Measurements from ENCODE around the gene MYO10. TPM values are rescaled to one million over a fixed set of nuclear protein-coding genes. Genes with fewer than 3 reads are reported as not detected.

The MYO10 gene
- total and polyA plus RNA-seq, 2 experiments from 2014 or later, result 8.2 to 9.3 TPM

GRCh38 chr5:16865151-16865550 is 70.9 kb downstream of the MYO10 start:
- Histone ChIP-seq H3K36me3 (no peaks in the 10 kb centered on the region), H3K27me3 (no peaks in the 10 kb centered on the region), H3K27ac (no peak overlapping the region), H3K9me3 (ENCODE audit: low read depth) (no peaks in the 10 kb centered on the region), H3K4me1 (ENCODE audit: low read depth) (peaks cover 27% of the 10 kb centered on the region), H3K4me3 (no peak overlapping the region)
- TF ChIP-seq CTCF (IDR thresholded peaks at IDR 0.05; ENCODE audit: low read depth, low read length), result no peak
- no peak for DNase-seq (ENCODE audit: low read depth in 1 of 2, low spot score in 1 of 2)

GRCh38 chr5:16864631-16865131 is 71.4 kb downstream of the MYO10 start:
- no peak for DNase-seq (ENCODE audit: low read depth in 1 of 2, low spot score in 1 of 2)
- H3K27ac ChIP-seq, result no peak overlapping the region
- H3K4me1 ChIP-seq (ENCODE audit: low read depth), result peaks cover 31% of the 10 kb centered on the region
- H3K9me3 ChIP-seq (ENCODE audit: low read depth), result no peaks in the 10 kb centered on the region
- no peak for TF ChIP-seq CTCF (IDR thresholded peaks at IDR 0.05; ENCODE audit: low read depth, low read length)
- no peaks in the 10 kb centered on the region for H3K27me3 ChIP-seq
- H3K4me3 ChIP-seq, result no peak overlapping the region
- H3K36me3 ChIP-seq, result no peaks in the 10 kb centered on the region

- H3K4me1 ChIP-seq (ENCODE audit: low read depth), result peaks cover 31% of the 10 kb centered on the region
- H3K36me3 ChIP-seq, result no peaks in the 10 kb centered on the region
- no peak for DNase-seq (ENCODE audit: low read depth in 1 of 2, low spot score in 1 of 2)
- no peaks in the 10 kb centered on the region for H3K27me3 ChIP-seq
- H3K9me3 ChIP-seq (ENCODE audit: low read depth), result no peaks in the 10 kb centered on the region
- no peak for TF ChIP-seq CTCF (IDR thresholded peaks at IDR 0.05; ENCODE audit: low read depth, low read length)
- no peak overlapping the region for H3K4me3 ChIP-seq
- no peak overlapping the region for H3K27ac ChIP-seq
Observed at GRCh38 chr5:16863469-16863946, 72.6 kb downstream of the MYO10 start.

GRCh38 chr5:16862777-16863176 is 73.3 kb downstream of the MYO10 start:
- Histone ChIP-seq H3K36me3 (no peaks in the 10 kb centered on the region), H3K27me3 (no peaks in the 10 kb centered on the region), H3K9me3 (ENCODE audit: low read depth) (no peaks in the 10 kb centered on the region), H3K27ac (no peak overlapping the region), H3K4me1 (ENCODE audit: low read depth) (peaks cover 37% of the 10 kb centered on the region), H3K4me3 (no peak overlapping the region)
- no peak for DNase-seq (ENCODE audit: low read depth in 1 of 2, low spot score in 1 of 2)
- TF ChIP-seq CTCF (IDR thresholded peaks at IDR 0.05; ENCODE audit: low read depth, low read length), result no peak

- H3K4me3 ChIP-seq, result no peak overlapping the region
- TF ChIP-seq CTCF (IDR thresholded peaks at IDR 0.05; ENCODE audit: low read depth, low read length), result no peak
- H3K4me1 ChIP-seq (ENCODE audit: low read depth), result peaks cover 27% of the 10 kb centered on the region
- no peak overlapping the region for H3K27ac ChIP-seq
- H3K9me3 ChIP-seq (ENCODE audit: low read depth), result no peaks in the 10 kb centered on the region
- no peak for DNase-seq (ENCODE audit: low read depth in 1 of 2, low spot score in 1 of 2)
- H3K36me3 ChIP-seq, result no peaks in the 10 kb centered on the region
- no peaks in the 10 kb centered on the region for H3K27me3 ChIP-seq
Observed at GRCh38 chr5:16859346-16859745, 76.7 kb downstream of the MYO10 start.

Data from cardiac muscle cell (in vitro differentiated cells and primary cell).